HG03378 (cell line): ENCODE measurements around the gene PIK3R1.
A peak's percentile ranks its signal among the peaks of the same experiment; 100 is the strongest.

Experiments
- ATAC-seq: cut with Tn5 transposase; IDR thresholded peaks from one replicate; pipeline ENCODE4 v1.9.1; 2021; ENCODE audit warnings: mild to moderate bottlenecking, moderate library complexity; ENCODE audit not compliant: unreplicated experiment

The PIK3R1 gene

DNA sequence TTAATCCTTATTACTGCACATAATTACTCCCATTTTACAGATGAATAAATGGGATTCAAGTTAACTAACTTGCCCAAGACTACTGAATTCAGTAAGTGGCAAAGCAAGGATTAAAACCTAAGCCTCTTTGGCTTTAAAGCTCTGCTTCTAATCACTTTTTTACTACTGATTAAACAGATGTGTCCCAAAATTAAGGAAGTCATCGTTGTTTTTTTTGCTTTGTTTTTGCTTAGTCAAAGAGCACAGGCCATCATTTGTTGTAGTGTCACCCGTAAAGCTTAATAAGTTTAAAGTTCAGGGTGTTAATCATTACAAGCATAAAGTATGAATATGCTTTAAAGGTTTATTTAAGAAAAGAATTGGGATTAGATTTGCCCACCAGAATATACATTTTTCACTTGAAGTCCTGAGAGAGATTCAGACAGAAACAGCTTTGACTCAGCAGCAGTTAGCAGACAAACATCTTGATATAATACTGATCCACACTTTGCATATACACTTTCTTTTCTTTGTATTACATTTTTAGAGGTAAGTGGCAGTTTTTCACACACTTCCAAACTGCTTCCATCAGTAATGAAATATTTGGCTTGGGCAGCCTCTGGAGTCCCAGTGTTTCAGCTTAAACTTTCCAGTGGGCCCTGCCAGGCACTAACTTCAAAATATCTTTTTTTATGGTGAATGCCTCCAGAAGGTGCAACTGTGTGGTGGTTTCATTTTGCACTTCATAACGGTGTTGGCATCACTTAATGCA is 52.7 kb downstream of the PIK3R1 start:
- ATAC-seq: peak; percentile 44

DNA sequence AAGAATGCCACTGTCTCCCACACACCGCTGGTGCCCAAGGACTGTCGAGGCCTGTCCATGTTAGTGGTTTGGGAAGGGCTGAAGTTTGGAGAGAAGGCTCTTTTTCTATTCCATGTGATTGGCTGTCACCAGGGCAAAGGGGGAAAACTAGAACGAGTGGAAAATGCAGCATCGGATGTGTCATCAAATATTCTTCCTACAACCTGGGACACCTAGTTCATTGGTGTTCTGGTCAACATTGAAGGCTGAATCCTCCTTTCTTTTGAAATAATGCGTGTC is 53.2 kb downstream of the PIK3R1 start:
- ATAC-seq: no peak

DNA sequence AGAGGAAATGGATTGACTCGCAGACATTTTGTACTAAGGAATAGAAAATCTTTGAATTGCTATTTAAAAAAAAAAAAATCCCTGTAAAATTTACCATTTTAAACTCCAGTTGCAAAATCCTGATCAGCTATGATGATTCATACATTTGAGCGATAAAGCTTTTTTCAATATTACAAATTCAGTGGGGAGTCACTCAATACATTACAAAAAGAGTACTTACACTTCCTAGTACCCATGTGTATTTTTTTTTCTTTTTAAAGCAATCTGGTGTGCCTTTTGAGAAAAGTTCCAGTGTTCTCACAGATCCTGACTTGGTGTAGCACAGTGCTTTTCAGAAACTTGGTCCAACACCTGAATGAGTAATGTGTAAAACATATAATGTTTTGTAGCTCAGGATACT is 54.3 kb downstream of the PIK3R1 start:
- ATAC-seq: no peak

DNA sequence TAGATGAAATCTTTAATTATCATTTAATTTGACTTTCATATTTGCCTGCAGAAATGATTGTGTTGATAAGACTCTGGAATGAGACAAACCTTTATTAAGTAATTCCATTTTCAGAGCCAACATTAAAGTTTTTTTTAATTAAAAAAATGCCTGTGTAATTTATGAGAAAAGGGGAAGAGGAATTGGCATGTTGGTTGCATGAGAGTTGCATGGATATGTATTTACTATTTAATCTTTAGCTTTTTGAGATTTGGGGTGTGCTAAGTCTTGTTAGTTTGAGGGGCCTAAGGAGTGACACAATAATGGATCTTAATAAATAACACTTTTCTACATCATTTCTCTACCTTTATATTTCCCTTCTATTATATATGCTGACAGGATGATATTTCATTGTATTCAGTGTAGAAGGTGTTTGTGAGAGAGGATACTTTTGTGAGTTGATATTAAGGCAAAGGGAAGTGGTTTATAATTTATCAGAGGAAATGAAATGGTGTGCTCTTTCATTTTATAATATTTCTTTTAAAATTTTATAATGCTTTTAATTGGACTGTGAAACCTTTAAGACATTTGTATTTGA is 54.9 kb downstream of the PIK3R1 start:
- no peak for ATAC-seq

DNA sequence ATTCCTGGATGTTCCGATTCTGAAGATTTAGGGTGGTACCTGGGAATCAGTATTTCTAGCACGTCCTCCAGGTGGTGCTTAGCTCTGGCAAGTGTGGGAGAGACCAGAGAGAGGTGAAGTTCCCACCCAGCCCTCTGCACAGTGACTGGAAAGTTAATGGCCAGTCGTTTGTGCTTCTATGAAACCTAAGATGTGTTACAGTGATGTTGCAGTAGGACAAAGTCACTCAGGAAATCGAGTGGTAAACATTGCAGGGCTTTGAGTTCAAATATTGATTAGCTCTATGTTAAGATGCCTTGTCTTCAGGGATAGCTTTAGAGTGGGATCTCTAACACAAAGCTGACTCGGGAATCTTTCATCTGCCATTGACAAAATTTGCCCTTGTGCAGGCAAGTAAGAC is 55.6 kb downstream of the PIK3R1 start:
- ATAC-seq: no peak

DNA sequence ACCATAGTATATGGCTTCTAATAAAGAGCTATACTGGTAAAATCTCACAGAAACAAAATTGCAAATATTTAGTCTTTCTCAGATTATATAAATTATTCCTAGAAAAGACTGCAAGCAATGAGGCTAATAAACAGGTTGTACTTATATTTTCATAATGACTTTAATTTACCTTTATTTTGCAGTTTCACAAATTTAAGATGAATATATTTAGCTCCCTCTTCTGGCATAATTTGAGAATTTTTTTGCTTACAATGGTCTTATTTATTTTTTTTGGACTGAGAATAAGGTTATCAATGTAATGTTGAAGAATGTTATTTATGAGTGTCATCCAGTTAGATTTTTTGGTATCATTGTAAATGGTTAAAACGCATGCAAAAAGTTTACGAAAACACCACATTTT is 56.7 kb downstream of the PIK3R1 start:
- ATAC-seq: no peak

DNA sequence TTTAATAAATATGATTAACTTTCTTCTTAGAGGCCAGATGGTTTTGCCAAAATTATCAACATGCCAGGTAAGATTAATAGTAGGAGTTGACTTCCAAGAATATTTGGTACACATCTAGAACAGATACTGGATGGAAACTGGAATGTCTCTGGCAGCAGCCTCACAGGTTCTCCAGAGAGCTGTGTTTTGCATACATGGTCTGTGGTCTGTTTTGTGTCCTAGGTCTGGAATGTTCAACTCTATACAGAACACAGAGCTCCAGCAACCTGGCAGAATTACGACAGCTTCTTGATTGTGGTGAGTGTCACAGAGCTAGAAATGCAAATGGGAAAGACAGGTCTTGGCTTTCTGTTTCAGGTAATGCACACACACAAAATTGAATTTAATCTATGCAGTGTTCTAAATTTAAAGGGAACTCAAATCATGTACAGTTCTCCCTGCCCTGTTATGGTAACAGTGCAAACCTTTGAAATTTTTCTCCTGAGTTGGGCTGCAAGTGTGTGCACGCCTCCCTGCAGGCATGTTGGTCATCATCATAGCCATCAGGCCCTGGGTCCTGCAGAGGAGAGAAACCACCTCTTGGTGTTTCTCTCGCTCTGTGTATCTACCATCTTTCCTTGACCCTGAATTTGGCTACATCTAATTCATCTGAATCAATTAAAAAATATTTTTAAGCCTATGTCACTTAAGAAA is 58.3 kb downstream of the PIK3R1 start:
- peak; percentile 37 for ATAC-seq

DNA sequence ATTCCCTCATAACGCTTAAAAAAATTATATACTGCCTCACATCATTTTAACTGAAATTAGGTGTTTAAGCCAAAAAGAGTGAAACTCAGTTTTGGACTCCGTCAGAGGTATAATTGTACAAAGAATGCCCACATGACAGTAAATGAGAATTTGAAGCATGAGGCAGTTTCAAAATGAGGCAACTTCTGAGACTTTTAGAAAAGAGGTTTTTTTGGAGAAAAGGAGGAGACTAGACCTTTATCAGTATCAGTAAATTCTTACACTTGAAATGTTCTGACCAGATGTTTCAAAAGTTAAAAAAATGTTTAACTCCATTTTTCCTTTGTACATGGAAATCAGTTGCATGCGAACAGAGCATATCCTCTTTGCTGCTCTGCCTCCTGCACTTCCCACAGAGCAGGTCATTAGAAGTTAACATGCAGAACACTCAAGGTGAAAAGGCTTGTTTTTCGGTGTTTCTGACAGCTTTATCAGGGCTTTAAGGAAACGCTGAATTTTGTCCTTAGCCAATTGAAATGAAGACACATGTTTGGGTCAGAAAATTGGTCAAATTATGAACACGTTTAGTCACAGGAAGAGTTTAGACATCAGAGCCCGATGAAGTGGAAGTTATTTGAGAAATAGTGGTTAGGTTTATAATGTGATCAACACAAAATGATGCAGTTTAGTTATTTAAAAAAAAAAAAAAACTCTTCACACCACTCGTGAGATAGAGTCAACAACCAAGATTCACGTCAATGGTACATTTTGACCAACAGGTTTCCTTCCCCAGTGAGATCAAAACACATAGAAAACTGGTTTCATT is 59.5 kb downstream of the PIK3R1 start:
- ATAC-seq: peak; percentile 61

DNA sequence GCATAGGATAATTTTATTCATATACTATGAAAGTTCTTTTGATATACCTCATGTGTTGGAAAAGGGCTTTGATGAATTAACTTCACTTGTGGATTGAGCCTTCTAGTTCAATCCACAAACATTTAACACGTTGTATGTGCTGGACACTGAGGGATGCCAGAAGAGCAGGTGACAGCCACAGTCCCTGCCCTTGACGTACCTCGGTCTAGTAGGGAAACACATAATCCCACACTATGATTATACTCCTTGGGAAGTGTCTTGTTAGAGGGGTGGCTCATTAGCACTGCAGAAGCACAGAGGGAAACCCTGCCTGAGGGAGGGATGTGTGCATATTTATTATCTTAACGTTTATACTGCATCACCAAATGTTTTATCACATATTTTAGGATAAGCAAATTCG is 61.2 kb downstream of the PIK3R1 start:
- no peak for ATAC-seq

DNA sequence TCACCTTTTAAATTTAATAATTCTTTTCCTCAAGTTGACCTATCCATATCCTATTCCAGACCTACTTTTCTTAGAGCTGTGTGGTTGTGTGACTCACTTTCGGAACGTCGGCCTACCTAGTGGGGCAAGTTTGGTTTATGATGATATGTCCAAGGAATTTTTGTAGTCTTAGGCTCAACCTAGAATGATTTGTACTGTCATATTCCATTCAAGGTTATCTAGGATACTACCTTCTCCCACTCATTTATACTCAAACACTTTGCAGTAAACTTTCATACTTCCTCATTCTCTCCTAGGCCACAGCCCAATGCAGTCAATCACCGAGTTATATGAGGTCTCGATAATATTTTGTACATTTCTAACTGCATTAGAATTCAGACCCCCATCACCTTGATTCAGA is 61.9 kb downstream of the PIK3R1 start:
- ATAC-seq: no peak

DNA sequence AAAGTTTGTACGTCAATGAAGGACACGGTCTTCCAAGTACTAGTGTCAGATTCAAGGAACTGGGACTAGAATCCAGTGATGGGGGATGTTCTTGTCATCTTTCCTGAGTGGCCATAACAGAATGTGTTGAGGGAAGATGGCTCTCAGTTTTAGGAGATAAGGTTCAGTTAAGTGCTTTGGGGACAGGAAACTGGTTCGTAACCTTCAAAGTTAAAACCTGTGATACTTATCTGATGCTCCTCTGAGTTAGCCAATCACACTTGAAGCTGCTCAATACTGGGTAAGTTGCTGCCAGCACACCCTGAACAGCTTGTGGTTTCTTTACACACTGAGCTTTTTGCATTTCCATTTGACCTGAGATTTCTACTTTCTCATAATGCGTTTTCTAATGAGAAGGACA is 64.4 kb downstream of the PIK3R1 start:
- ATAC-seq: no peak

DNA sequence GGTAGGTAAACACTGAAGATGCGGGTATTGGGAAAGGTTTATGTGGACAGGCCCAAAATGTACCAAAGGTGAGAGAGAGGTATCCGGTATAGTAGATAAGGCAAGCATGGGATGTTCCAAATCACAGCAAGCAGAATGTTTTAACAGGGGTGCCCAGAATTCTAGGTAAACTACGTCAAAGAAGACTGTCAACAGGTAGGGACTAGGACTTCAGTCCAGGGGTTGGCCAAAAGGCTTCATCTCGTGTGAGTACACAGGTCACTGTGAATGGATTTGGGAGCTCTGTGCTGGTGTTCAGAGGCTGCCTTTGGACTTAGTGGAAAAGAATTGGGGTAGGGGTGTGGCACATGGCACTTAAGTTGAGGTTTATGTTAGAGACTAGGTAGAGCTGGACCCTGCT is 66.4 kb downstream of the PIK3R1 start:
- ATAC-seq: no peak

DNA sequence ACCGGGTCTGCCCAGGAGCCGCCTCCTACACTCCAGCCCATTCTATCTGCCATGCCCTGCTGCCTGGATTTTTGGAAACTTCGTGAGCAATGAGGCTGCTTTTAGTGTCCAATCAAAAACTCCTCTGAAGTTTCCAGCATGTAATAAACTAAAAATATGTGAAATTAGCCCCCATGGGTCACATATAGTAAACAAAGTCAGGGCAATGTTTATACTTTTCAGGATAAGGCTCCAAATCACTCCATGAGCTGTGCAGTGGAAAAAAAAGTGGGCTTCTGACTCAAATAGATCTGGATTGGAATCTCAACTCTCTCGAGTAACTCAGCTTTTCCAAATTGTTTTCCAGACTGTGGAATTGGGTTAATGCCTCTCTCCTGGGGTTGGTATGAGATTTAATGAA is 68.2 kb downstream of the PIK3R1 start:
- ATAC-seq: no peak

DNA sequence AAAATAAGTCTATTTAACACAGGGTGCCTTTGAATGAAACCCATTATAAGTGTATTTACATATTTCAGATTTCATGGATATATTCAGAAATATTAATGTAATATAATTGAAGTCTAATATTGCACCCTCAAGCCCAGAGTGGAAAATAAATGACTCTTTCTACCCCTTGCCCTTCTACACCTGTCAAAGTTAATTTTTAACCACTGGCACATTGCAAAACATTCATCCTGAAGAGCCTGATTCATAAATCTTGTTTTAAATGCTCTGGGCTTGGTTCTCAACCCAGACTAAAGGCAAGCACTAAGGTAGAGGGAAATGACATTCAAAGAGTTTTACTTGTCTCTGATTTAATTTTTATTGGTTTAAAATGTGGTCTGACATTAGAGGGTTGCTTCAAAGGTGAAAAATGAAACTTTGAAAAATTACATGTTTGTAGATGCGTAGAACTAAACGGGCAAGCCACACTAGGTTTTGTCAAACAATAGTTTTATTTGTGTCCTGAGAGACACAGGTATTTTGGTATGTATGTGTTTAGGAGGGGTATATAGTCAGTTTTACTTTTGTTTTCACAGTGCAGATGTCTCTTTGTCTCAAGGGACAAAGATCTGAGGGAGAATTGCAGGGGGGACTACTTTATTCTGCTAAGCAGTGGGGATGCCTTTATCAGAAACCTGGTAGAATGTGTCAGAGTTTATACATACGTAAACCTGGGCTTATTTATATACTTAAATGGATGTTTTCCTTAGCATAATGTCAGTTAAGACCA is 69.7 kb downstream of the PIK3R1 start:
- peak; percentile 29 for ATAC-seq

DNA sequence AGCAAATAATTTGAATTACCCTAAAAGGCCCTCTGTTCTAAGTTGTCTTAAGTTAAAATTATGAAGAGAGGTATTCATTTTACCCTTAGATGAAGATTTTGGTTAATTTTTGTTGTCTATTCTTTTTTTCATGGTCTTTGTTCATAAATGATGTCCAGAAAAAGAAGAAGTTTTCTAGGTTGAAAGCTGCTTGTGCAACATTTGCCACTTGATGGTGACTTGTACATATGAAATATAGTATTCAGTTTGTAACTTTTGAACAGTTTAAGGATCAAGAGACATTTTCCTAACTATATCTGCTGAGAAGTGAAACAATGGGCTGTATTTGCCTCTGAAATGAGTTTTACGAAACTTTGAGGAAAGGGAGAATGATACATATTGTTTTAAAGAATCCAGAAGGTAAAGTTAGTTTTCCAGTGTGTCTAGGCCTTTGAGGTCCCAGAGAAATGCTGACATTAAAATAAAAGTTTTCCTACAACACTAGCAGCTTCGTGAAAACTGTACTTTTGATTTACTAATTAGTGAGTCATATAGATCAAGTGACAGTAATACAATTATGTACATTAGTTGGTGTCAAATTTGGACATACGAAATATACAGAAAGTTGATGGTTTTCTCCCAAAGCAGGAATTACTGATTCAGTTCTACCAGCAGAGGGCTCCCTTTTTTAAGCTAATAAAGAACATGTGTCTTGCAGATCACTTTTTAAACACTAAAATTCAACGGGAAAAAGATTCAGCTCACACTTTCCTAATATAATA is 70.5 kb downstream of the PIK3R1 start:
- no peak for ATAC-seq

DNA sequence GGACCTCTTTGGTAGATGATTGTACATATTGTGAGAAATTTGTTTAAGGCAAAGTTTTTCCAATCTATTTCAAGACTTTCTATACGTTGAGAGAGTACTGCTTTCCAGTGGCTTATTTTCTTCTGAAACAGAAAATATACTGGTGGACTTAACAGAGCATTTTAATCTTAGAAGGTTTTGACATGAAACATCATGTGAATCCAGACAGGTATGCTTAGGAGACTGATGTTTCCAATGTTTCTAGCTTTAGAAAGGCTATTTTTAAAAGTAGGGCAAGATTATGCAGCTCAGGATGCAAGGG is 71.0 kb downstream of the PIK3R1 start:
- ATAC-seq: no peak

DNA sequence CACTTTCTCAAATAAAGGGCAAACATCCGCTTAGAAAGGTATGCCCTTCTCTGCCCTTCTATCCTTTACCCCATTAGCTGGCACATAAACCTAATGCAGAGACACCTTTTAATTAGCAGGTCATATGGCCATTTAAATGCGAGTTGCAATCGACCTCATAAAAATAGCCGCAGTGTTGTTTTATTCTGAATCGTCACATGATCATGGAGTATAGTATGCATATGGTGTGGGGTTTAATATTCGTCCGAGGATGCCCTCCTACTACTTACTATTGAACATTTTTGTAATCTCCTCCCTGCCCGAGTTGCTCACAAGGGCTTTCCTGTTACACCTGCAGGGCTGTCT is 72.0 kb downstream of the PIK3R1 start:
- no peak for ATAC-seq

DNA sequence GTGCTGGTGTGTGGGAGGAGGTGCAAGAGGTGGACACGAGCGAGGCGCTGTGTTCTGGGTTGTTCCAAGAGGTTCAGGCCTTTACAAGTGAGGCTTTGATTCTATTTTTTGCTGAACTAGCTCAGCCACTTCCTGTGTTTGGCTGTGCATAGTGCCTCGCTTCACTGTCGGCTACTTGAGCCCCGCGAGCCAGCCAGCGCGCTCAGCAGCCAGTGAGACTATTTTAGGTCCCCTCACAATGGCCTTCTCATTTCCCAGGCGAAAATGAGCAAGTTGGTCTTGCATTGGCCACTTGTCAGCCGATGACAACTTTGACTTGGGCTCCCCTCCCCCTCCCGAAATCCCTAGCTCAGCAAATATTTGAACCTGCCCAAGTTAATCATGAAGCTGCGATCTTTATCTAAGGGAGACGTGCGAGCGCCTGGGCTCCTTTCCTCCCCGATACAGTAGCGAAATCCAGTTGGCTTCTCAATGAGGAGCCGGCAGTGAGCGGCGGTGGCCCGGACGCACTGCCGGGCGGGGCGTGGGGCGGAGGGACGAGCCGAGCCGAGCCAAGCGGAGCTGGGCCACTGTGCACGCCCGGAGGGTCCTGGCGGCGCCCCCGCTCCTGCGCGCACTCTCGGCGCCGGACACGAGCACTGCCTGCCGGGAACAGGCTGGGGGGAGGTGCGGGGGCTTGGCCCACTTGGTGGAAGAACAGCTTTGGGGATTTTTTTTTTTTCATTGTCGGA is 72.6 kb downstream of the PIK3R1 start:
- peak; percentile 76 for ATAC-seq

DNA sequence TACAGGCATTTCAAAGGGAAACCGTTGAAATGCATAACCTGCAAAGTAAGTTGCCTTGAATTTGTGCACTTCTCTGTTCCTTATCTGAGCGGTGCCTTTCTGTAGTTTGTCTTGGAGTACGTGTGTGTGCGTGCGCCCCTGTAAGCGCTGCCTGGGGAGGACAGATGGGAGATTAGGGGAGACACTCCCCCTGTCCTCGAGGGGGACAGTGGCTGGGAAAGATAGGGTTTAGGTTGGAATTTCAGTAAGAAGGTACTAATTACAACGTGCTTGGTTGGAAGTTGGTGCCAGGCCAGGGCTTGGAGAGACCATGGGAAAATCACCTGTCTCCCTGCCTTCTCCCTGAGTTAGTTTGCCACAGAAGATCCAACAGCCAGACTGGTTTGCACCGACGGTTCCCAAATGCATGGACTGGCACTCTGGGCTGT is 73.2 kb downstream of the PIK3R1 start:
- peak; percentile 12 for ATAC-seq

DNA sequence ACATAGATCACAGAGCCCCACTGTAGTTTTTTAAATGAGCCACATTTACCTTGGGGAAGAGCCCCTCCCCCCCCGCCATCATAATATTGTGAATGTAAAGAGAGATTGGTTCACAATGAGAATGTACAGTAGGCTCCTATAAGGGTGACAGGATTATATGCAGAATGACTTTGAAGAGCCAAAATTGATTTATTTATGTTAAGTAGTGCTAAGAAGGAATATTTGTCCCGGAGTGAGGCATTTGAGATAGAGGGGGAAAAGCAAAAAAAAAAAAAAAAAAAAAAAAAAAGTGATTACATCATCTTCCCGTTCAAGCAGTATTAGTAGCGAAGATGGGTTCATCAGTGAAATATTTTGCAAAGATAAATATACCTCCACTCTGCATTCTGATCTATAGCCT is 73.9 kb downstream of the PIK3R1 start:
- ATAC-seq: no peak
